Amniotic stem cell (primary cell): ENCODE results near the gene CACYBP.

Experiments
- DNase-seq: peaks from one replicate; lab custom pipeline; 2025; lab: John Stamatoyannopoulos, UW

CACYBP gene, protein sequence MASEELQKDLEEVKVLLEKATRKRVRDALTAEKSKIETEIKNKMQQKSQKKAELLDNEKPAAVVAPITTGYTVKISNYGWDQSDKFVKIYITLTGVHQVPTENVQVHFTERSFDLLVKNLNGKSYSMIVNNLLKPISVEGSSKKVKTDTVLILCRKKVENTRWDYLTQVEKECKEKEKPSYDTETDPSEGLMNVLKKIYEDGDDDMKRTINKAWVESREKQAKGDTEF

DNA sequence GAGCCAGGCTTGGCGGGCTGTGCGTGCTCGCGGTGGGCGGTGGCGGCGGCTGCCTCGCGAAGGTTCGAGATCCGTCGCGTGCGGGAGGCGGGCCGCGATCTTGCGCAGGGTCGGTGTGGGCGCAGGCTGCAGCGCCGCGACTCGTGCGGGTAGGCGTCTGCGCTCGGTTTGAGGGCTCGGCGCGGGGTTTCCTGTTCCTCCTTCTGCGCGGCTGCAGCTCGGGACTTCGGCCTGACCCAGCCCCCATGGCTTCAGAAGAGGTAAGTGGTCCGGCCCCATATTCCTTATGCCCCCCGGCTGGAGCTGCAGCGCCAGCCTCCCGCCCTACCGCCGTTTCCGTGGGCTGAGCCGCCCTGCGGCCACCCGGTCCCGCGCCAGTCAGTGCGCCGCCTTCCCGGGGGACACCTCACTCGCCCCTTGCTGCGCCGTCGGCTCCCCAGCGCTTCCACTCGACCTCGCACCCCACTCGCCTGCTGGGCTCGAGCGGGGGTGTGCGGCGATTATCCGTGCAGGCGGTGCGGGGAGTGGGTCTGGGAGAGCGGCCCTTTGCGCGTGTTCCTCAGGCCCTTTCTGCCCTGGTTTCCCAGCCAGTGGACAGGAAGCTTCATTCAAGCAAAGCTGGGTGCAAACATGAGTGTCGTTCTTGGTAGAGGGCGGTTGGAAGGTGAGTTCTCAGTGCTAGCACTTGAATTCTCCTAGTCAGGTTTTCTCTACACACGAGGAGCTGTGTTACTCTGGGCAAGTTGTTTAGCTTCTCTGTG, at the start of gene CACYBP:
Gene CACYBP (plus strand): TSS at position 12 of the 761 bp plus-strand sequence. CDS start 234 bp downstream, at position 246.
- no peak for DNase-seq

DNA sequence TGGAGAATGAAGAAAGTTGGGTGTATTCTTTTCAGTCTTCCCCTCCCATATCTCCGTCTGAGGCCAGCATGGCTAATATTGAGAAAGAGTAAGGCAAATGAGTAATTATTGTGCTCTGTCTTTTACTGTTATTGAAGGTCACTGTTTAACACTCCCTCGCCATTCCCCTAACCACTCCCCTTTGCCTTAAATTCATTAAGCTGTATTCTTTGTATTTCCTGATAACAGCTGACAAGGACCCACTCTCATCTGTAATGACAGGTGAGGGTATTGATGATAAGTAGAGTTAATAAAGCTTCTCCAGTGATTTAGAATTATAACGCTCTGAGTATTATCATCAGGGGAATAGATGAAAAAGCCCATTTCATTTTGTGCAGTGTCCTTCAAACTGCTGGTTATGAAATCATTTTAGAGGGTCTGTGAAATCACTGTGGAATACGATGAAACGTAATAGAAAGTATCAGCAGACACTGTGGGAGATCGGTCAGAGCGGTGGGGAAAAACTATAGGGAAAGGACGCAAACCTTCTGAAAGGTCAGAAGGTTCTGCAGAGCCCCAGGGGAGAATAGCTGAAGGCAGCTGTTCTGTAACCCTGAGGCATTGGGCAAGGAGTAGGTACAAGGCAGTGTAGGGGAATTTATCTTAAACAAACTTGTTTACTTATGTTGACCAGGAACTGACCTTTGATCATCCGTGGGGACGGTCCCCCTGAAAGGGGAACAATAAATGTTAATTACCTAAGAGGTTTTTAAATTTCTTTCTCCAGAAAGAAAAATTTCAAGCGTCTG, 46.3 kb upstream of the CACYBP start:
- no peak for DNase-seq

DNA sequence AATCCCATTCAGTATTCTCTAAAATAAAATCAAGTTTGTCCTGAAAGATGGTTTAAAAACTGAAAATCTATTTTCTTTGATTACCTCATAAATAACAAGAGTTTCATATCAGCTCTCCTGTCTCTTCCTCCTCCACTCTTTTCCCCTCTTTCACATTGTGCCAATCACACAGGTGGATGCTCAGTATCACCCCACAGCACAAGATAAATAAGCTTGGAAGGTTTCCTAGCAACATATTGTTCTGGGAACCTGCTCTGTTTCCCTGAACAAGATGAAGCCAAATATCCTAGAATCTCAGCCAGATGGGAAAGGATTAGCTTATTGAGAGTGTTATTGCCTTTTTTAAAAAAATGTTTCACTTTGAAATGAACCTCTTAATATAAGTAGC, 45.7 kb upstream of the CACYBP start:
- no peak for DNase-seq

DNA sequence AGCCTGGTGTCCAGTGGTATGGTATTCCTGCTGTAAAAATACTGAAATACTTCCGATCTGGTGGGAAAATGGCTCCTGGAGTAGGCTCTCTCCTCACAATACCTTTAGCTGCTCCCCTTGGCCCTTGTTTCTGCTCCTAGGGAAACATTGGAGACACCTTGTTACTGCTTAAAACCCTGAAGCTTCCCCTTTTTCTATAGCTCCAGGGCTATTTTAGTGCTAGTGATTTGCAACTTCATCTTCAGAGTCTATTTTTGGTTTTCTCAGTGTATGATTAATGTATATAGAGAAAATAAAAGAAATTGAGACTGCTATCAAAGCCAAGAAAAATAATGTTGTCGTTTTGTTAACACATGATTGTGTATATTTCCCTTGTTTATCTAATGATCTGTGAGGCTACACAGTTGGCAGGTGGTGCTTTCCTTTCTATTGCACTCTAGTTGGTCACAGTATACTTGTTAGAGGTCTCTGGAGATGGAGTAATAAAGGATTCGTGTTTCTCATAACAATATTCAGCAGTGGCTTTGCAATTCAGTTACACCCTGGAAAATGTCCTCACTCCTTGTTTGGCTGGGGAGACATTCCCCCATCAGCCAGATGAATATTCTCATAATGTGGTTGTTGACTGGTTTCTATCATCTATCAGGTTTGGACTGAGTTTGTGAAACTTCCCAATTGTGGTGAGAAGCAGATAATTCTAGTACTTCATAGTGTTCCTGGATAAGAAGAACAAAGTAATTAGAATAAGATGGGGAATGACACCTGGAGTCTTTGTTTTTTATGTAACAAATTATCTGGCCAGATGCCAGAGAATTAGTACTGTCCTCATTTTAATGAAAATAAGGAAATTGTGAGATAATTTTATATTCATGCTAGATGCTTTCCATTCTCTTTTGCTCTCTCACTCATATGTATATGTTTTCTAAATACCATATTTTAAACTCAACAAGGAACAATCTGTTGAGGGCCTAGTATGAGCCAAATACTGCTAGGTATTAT, 44.8 kb upstream of the CACYBP start:
- no peak for DNase-seq

GRCh38 chr1:174956086-174956485, 43.7 kb upstream of the CACYBP start:
- no peak for DNase-seq

- DNase-seq: no peak
Observed at GRCh38 chr1:174956976-174957375, 42.8 kb upstream of the CACYBP start.

DNA sequence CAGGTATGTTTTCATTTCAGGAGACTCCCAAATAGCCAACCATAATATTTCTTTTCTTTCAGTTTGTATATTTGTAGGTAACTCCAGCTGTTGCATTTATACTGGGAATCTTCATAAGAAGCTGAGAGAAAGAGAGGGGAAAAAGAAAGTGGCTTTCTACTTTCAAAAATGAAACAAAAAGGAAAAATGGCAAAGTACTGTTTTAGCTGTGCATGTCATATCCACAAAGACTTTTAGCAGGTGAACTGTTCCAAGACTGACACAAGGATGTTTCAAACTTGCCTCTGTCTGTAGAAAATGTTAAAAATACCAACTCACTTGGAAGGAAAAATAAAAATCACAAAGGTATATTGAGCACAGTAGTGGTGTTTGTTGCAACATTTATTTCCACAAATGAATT, 41.9 kb upstream of the CACYBP start:
- no peak for DNase-seq

- DNase-seq: no peak
Observed at GRCh38 chr1:174958396-174958795, 41.4 kb upstream of the CACYBP start.

DNA sequence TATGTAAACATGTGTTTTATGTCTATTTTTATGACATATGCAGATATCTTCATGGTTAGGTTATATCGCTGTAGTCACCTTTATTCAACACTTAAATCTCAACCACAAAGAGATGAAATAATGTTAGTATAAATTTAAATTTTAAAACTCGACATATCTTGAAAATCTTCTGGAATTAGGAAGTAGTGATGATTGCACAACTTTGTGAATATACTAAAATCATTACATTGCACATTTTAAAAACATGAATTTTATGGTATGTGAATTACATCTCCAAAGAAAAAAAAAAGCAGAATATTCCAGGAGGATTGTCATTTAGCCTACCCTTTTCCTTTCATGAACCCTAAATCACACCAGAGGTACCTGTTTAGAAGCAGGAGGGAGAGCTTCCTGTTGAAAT, 39.4 kb upstream of the CACYBP start:
- DNase-seq: no peak

GRCh38 chr1:174963529-174964125, 36.1 kb upstream of the CACYBP start:
- no peak for DNase-seq

DNA sequence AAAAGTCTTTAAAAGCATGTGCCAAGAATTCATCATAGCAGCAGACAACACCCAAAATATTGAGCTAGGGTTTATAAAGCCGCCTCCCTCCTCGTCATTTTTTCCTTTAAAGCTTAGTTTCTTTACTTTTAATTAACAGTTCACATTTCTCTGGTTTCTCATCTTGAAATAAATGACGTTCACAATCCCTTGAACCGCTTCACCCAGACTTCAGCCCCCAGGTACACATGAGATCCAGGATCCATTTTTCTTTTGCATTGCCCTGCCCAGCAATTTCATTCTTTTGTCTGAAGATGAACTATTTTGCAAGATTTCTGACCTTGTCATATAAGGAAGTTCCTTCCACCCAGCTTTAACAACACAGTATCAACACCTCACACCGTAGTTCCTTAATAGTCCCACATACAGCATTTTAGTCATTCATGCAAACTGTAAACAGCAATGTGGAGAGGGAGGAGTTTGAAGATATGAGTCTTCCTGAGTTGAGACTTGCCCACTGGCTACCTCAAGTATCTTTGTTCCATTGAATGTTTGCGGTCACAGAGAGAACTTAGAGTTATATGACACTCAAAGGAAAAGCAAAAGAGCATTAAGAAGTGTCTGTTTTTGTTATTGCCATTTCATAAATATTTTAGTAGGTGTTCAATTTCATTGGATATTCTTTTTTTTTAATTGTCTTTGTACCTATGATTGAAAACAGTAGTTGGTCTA, 35.3 kb upstream of the CACYBP start:
- no peak for DNase-seq

DNA sequence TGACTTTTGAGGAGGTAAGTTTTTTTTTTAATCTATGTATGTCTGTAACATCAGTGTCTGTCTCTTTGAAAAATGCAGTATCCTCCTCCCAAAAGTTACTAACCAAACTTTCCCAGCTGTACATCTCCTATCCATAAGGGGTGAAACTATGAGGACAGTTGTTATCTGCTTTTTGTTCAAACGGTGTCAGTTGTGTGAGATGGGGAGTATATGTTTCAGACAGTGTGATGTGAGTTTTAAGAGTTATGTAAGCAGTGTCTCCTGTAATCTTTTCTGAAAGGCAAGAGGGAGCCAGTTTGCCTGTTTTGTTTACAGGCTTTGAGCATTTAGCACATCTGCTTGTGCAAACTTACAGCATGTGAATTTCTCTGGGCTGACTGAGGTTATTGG, 34.8 kb upstream of the CACYBP start:
- DNase-seq: no peak

DNA sequence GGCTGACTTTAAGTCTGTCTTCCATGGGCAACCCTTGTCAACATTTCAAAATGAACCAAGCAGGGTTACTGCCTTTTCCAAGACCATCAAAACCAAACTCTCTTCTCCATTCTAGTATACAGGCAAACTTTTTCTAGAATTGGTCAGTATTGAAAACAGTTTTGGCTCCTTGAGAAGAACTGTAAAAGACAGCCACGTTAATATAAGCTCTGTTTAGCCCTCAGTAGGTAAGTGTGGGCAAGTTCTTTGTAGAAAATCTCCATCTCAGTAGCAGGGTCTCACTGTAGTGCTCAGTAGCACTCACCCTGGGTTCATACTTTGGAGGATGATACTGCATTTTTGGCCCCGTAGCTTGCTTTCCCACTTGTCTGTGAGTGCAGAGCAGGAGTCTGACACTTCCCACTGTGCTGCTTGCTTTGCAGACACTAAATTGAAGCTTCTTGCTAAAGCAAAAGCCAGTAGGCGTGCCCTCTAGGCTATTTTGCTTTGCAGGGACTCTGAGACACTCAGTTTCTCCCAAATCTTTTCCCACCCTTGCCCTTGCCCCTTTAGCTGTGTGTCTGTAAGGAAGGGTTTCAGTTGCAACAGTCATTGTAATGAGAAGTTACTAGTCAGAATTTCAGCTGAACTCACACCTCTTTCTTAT, 34.3 kb upstream of the CACYBP start:
- no peak for DNase-seq

DNA sequence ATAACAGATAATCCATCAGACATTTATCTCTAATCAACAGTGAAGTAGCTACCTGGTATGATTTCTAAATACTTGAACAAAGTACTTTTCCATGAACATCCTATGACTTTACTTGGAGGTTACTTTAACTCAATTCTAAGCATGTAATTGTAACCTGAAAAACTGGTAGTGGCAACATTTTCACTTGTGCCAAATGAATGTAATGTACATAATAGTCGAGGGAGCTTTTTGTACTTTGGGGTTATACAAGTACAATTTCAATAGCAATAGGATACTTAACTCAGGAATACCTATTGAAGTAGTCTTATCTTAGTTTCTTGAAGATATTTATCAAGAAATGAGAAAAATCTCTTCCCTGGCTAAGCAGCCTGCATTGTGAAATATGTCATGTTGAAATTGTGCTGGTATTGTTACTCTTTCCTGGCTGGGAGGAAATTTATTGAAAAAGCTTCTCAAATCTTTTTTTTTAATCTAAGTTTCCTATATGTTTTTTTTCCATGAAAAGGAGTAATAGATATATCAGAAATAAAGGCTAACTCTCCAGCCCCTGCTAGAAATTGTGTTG, 33.7 kb upstream of the CACYBP start:
- DNase-seq: no peak

DNA sequence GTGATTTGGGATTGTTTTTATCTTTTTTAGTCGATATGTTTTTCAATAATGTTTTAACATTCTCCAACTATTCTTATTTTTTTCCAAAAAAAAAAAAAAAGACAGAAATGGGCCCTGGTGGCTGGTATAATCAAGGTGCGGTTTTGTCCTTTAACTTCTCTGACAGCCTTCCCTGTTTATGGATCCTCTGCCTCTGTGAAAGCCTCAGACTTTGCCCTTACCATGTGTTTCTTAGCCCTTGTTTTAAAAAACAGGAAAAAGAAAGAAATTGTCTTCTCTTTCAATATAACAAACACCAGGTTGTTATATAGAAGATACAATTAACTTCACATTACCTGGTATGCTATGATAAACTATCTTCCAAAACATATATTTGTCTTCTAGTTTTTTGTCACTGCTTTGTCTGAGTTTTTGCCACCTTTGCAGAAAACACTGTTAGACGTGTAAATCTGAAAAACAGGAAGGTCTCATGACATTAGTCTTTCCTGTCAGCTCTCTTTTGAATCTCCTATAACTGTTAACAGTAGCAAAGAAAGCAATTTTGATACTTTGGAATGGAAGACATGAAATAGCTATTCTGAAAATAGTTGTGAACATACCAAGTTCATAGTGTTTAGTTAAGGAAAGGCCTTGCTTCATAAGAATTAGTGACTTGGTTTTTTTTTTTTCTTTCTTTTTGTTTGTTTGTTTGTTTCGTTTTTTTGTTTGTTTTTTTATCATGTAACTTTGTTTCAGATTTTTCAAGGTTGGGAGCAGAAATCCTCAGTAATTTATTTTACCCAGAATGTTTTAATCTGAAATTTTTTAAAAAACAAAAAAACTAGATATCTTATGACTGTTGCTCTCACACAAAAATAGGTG, 31.7 kb upstream of the CACYBP start:
- DNase-seq: no peak

GRCh38 chr1:174968750-174969244, 30.9 kb upstream of the CACYBP start:
- DNase-seq: no peak

DNA sequence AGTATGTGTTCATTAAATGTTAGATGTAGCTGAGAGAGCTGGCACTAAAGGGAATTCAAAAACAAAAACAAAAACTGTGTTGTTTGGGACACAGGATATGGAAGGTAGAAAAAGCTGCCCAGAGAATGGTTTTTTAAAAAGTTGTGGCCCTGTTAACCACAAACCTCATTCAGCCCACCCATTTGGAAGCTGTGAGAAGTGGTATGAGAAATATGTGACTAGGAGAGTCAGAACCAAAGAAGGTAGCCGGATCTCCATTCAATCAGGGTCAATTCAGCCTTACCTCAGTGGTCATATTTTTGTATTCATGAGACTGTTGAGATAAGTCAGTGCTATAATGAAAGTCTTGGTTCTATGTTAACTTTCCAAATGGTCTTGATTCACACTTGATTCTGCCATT, 29.8 kb upstream of the CACYBP start:
- DNase-seq: no peak

DNA sequence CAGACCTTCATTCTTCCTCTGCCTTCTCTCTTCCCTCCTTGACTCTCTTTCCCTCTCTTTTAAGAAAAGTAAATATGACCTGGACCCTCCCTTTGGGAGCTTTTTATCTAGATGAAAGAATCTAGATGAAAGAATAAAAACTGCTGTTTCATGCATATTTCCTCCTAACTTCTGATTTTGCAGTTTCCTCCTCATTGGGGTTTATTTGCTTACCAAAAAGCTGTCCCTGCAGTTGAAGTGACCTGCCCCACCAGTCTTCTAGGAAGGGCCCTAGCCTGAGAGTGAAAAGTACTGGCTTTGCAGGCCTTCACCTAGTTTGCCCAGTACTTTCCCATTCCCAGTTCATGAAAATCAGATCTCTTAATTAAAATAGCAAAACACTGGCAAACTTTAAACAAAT, 28.3 kb upstream of the CACYBP start:
- DNase-seq: no peak

GRCh38 chr1:174971902-174972301, 27.8 kb upstream of the CACYBP start:
- DNase-seq: no peak
